ENCODE measurements around the gene ELMOD3. TPM values are rescaled to one million over a fixed set of nuclear protein-coding genes. Genes with fewer than 3 reads are reported as not detected.

Gene ELMOD3
- total RNA-seq, 1 experiment from 2014 or later = 18.1 TPM

DNA sequence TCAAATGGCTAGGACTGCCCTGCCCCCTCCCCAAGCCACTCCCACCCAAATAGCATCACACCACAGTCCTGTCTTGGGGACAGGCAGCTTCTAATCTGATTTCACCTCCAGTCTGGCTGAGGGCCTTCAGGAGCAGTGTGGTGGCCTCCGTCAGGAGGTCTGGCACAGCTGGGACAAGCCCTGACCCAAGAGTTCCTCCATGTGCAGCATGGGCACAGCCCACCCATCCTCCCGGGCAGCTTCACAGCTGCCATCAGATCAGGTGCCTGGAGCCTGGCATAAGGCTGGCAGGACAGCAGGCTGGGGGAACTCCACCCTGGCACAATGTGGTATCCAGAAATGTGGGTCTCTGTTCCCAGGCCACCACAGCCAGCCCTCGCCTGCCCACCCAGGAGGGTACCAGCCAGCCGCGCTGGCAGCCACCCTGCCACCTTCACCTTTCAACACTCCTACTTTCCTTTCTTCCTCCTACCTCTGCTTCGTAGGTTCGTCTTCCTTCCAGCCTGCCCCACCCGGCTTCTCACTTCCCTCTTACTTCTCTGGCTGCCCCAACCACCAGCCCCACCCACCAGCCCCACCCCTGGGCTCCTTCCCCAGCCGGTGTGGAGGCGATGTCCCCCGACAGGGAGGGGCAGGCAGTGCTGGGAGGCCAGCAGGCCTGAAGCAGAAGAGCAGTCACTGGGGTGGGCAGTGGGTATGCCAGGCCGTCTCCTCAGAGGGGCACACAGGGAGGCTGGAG is 55.4 kb downstream of the ELMOD3 start, which contains the start of gene CAPG:
TSS of gene CAPG (minus strand) at position 522 of the 739 bp plus-strand sequence. CDS start 8,221 bp downstream, outside the sequence.
- Histone ChIP-seq H3K4me1 (replicated peaks; ENCODE audit: insufficient read depth) (peaks cover 56% of the 10 kb centered on the region), H3K36me3 (ENCODE audit: low read depth) (no peaks in the 10 kb centered on the region), H3K9me2 (ENCODE audit: insufficient read depth) (no peaks in the 10 kb centered on the region), H3F3A (ENCODE audit: insufficient read depth, low read depth) (peaks cover 32% of the 10 kb centered on the region), H3K4me2 (peak within 1 kb of the TSS; percentile 85), H3K79me2 (ENCODE audit: low read depth) (peaks cover 68% of the 10 kb centered on the region), H3K27me3 (ENCODE audit: insufficient read depth, low read depth) (no peaks in the 10 kb centered on the region), H3K4me3 (peak within 1 kb of the TSS; percentile 49), H3K9me3 (ENCODE audit: insufficient read depth, low read depth) (no peaks in the 10 kb centered on the region), H4K20me1 (ENCODE audit: insufficient read depth) (peaks cover 5% of the 10 kb centered on the region; the same call in 1 of the 2 replicates), H3K27ac (peak within 1 kb of the TSS; percentile 88), H2AFZ (peak within 1 kb of the TSS; percentile 56)
- BruUV-seq (replicated peaks) = no TSS peak
- TF ChIP-seq, protein P1, sequence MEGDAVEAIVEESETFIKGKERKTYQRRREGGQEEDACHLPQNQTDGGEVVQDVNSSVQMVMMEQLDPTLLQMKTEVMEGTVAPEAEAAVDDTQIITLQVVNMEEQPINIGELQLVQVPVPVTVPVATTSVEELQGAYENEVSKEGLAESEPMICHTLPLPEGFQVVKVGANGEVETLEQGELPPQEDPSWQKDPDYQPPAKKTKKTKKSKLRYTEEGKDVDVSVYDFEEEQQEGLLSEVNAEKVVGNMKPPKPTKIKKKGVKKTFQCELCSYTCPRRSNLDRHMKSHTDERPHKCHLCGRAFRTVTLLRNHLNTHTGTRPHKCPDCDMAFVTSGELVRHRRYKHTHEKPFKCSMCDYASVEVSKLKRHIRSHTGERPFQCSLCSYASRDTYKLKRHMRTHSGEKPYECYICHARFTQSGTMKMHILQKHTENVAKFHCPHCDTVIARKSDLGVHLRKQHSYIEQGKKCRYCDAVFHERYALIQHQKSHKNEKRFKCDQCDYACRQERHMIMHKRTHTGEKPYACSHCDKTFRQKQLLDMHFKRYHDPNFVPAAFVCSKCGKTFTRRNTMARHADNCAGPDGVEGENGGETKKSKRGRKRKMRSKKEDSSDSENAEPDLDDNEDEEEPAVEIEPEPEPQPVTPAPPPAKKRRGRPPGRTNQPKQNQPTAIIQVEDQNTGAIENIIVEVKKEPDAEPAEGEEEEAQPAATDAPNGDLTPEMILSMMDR (conservative IDR thresholded peaks at IDR 0.05) = no peak
- TF ChIP-seq EZH2 (IDR thresholded peaks at IDR 0.05; ENCODE audit: low read depth) = no peak
- ChIA-PET POLR2A (ENCODE audit: unreplicated experiment) (interaction anchor here (0.6 kb wide), 1 partner anchor 90 kb away, joined by 3 read pairs; no protein-coding TSS in a partner anchor), CTCF (no interaction called here)
- intact Hi-C loops (cut with micrococcal nuclease; ENCODE audit: unreplicated experiment) = loop anchor here (1.0 to 5.0 kb wide), 5 partner anchors 13 to 453 kb away; partner anchors contain the start of genes ELMOD3, RETSAT and TGOLN2
- peak; percentile 72 to 89 for DNase-seq

DNA sequence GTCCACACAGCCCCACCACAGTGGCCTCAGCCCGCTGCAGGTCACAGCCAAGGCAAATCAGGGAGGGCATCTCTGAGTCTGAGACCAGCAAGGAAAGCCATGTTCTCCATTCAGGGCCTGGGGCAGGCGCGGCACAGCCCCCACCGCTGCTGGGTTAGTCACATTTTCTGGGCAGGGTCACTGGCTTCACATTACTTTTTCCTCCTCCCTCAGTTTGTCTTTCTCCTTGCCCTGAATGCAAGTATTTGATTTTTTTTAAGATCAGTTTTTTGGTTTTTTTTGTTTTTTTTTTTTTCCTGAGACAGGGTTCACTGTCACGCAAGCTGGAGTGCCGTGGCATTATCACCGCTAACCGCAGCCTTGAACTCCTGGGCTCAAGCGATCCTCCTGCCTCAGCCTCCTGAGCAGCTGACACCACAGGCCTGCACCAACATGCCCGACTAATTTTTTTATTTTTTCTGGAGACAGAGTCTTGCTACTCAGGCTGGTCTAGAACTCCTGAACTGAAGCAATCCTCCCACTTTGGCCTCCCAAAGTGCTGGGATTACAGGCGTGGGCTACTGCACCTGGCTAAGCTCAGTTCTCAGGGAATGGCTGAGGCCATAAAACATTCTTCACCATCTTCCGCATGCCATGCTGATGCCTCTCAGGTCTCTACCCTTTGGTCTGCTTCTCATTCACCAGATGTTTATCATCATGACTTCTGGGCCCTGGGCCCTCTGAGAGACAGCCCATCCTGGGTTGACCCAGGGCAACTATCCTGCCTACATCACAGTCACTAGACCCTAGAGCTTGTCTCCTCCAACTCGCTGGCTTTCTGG is 56.2 kb downstream of the ELMOD3 start:
- intact Hi-C loops (cut with micrococcal nuclease; ENCODE audit: unreplicated experiment) = loop anchor here (1.0 to 5.0 kb wide), 5 partner anchors 13 to 453 kb away; partner anchors contain the start of genes ELMOD3, RETSAT and TGOLN2
- H3K36me3 ChIP-seq (ENCODE audit: low read depth) = no peaks in the 10 kb centered on the region
- no peaks in the 10 kb centered on the region for H3K9me3 ChIP-seq (ENCODE audit: insufficient read depth, low read depth)
- peak overlapping the region; percentile 85 for H3K4me2 ChIP-seq
- ChIA-PET POLR2A (ENCODE audit: unreplicated experiment) (interaction anchor here (0.5 to 1.2 kb wide), 6 partner anchors 27 to 196 kb away, joined by 3 to 20 read pairs (median 5); partner anchors contain the start of gene MAT2A), CTCF (interaction anchor here (1.0 kb wide), 1 partner anchor 146 kb away, joined by 3 read pairs; no protein-coding TSS in a partner anchor)
- no peaks in the 10 kb centered on the region for H3K9me2 ChIP-seq (ENCODE audit: insufficient read depth)
- H3K27me3 ChIP-seq (ENCODE audit: insufficient read depth, low read depth) = no peaks in the 10 kb centered on the region
- H2AFZ ChIP-seq = peak overlapping the region; percentile 56
- peaks cover 66% of the 10 kb centered on the region for H3K79me2 ChIP-seq (ENCODE audit: low read depth)
- H3F3A ChIP-seq (ENCODE audit: insufficient read depth, low read depth) = peaks cover 33% of the 10 kb centered on the region
- peaks cover 57% of the 10 kb centered on the region for H3K4me1 ChIP-seq (replicated peaks; ENCODE audit: insufficient read depth)
- H3K27ac ChIP-seq = peak overlapping the region; percentile 88
- H4K20me1 ChIP-seq (ENCODE audit: insufficient read depth) = peaks cover 5% of the 10 kb centered on the region; the same call in 1 of the 2 replicates
- TSS peak; percentile 35 for BruUV-seq (replicated peaks)
- peak; percentile 74 to 84 for DNase-seq
- no peak for TF ChIP-seq EZH2 (IDR thresholded peaks at IDR 0.05; ENCODE audit: low read depth)
- TF ChIP-seq, protein P1 (conservative IDR thresholded peaks at IDR 0.05) = no peak
- peak overlapping the region; percentile 49 for H3K4me3 ChIP-seq

DNA sequence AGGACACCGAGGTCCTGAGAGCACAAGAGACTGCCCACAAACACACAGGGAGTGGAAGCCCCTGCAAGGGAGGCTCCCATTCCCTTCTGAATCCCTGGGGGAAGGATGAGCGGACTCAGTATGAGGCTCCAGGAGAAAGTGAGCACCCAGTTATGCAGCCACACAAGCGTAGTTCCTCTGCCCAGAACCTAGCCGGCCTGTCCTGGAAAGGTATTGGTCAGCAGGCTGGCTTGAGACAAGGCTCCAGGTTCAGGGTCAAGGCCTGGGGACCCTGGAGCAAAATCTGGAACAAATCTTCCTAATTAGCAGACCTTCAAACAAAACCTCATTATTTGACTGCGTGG is 56.8 kb downstream of the ELMOD3 start:
- no TSS peak for BruUV-seq (replicated peaks)
- no peaks in the 10 kb centered on the region for H3K9me2 ChIP-seq (ENCODE audit: insufficient read depth)
- H3F3A ChIP-seq (ENCODE audit: insufficient read depth, low read depth) = peaks cover 35% of the 10 kb centered on the region
- TF ChIP-seq EZH2 (IDR thresholded peaks at IDR 0.05; ENCODE audit: low read depth) = no peak
- TF ChIP-seq, protein P1 (conservative IDR thresholded peaks at IDR 0.05) = no peak
- no peaks in the 10 kb centered on the region for H3K9me3 ChIP-seq (ENCODE audit: insufficient read depth, low read depth)
- intact Hi-C loops (cut with micrococcal nuclease; ENCODE audit: unreplicated experiment) = loop anchor here (2.0 to 5.0 kb wide), 4 partner anchors 57 to 454 kb away; partner anchors contain the start of genes ELMOD3, RETSAT and TGOLN2
- peaks cover 60% of the 10 kb centered on the region for H3K79me2 ChIP-seq (ENCODE audit: low read depth)
- peaks cover 5% of the 10 kb centered on the region; the same call in 1 of the 2 replicates for H4K20me1 ChIP-seq (ENCODE audit: insufficient read depth)
- POLR2A ChIA-PET (ENCODE audit: unreplicated experiment) = interaction anchor here (0.5 to 1.2 kb wide), 4 partner anchors 113 to 134 kb away, joined by 4 to 5 read pairs (median 5); partner anchors contain the start of gene MAT2A
- peak overlapping the region; percentile 88 for H3K27ac ChIP-seq
- no peak for DNase-seq
- CTCF ChIA-PET = interaction anchor here (1.0 kb wide), 1 partner anchor 146 kb away, joined by 3 read pairs; no protein-coding TSS in a partner anchor
- no peaks in the 10 kb centered on the region for H3K27me3 ChIP-seq (ENCODE audit: insufficient read depth, low read depth)
- H3K4me1 ChIP-seq (replicated peaks; ENCODE audit: insufficient read depth) = peaks cover 57% of the 10 kb centered on the region
- H3K36me3 ChIP-seq (ENCODE audit: low read depth) = no peaks in the 10 kb centered on the region
- 0 out of 2 replicates have a peak overlapping the region, but pooled peaks have one; percentile 21 for H3K4me3 ChIP-seq
- peak overlapping the region; percentile 85 for H3K4me2 ChIP-seq
- no peak overlapping the region for H2AFZ ChIP-seq
